ENCODE results near the gene PFKL. TPM values are rescaled to one million over a fixed set of nuclear protein-coding genes. Genes with fewer than 3 reads are reported as not detected.

PFKL gene
- total RNA-seq, 1 donor from 2014 or later: 186 TPM

- no peak for DNase-seq (ENCODE audit: low read depth)
Measured at GRCh38 chr21:44376606-44377005, 76.8 kb downstream of the PFKL start.

Other genes with a start within 250 kb of the PFKL start
- 22.6 and 28.4 TPM in 2 replicates for gene PWP2, start 192.7 kb upstream of the PFKL start, total RNA-seq
- gene GATD3, start 166.4 kb upstream of the PFKL start, total RNA-seq: 78.4 and 90.2 TPM in 2 replicates
- 4.1 and 7.4 TPM in 2 replicates for gene ICOSLG, start 59.1 kb upstream of the PFKL start, total RNA-seq
- not detected in 2 replicates for gene DNMT3L, start 38.2 kb upstream of the PFKL start, total RNA-seq
- gene AIRE, start 14.2 kb upstream of the PFKL start, total RNA-seq: 9.7 and 21.4 TPM in 2 replicates
- gene CFAP410, start 39.3 kb downstream of the PFKL start, total RNA-seq: 28.1 and 38.0 TPM in 2 replicates
- not detected in 2 replicates for gene TRPM2, start 53.6 kb downstream of the PFKL start, total RNA-seq
- not detected in 2 replicates for gene LRRC3, start 155.5 kb downstream of the PFKL start, total RNA-seq
- not detected in 2 replicates for gene KRTAP10-1, start 240.1 kb downstream of the PFKL start, total RNA-seq